Endothelial cell of umbilical vein (primary cell): ENCODE results near the gene TCERG1L. TPM values are rescaled to one million over a fixed set of nuclear protein-coding genes. Genes with fewer than 3 reads are reported as not detected.

Experiments
- BruUV-seq: library from RNA; stranded (reverse); fragments of 400-500 nt; replicated peaks from 2 replicates; lab custom pipeline; 2021; lab: Mats Ljungman, UMichigan
- CTCF ChIA-PET: fragments of 300-600, 350-600 bp; sonication (Branson Sonifier 250); formaldehyde crosslinking; loops from one replicate; lab custom pipeline; 2021; ENCODE audit warnings: antibody characterized with exemption, inconsistent platforms; lab: Charles Lee
- POLR2A ChIA-PET: fragments of 300-600, 350-600 bp; sonication (Branson Sonifier 250); formaldehyde crosslinking; loops from one replicate; lab custom pipeline; 2021; ENCODE audit warnings: antibody characterized with exemption, inconsistent platforms; lab: Charles Lee
- DNase-seq: peaks from one replicate; pipeline ENCODE4 v3.0.0-alpha.2; 2011; ENCODE audit warnings: low read depth, low spot score
- FAIRE-seq: peaks from 2 replicates; lab custom pipeline; 2011; peaks lifted over from hg19 to GRCh38; lab: Jason Lieb, UNC
- H2AFZ ChIP-seq: 2 replicates; pipeline ENCODE4 v1.6.0; 2012; ENCODE audit warnings: low read depth, low read length, control low read depth, inconsistent platforms
- H3K27ac ChIP-seq: 2 replicates; pipeline ENCODE4 v1.5.1; 2011; ENCODE audit warnings: low read depth, mild to moderate bottlenecking, control low read depth, low read length, moderate library complexity; ENCODE audit not compliant: insufficient read depth
- H3K27me3 ChIP-seq, 2 experiments: 2 replicates each; pipeline versions ENCODE4 v1.6.0 to v1.6.1; 2011; ENCODE audit warnings: low read length in 2 of 2, mixed read lengths in 1 of 2; ENCODE audit not compliant: control insufficient read depth in 2 of 2, insufficient read depth in 2 of 2
- H3K36me3 ChIP-seq, 2 experiments: 2 replicates in 1 of 2; 3 replicates in 1 of 2; pipeline ENCODE4 v1.5.1; 2011; ENCODE audit warnings: low read length in 2 of 2, mild to moderate bottlenecking in 1 of 2, moderate library complexity in 1 of 2; ENCODE audit not compliant: control insufficient read depth in 2 of 2, insufficient read depth in 2 of 2; ENCODE audit errors: extremely low read depth in 1 of 2
- H3K4me1 ChIP-seq: 3 replicates; pipeline ENCODE4 v1.5.1; 2011; ENCODE audit warnings: mild to moderate bottlenecking, low read length; ENCODE audit not compliant: control insufficient read depth, insufficient read depth; ENCODE audit errors: extremely low read depth
- H3K4me2 ChIP-seq: 2 replicates; pipeline ENCODE4 v1.6.1; 2011; ENCODE audit warnings: low read length, control low read depth, mixed read lengths; ENCODE audit not compliant: insufficient read depth
- H3K4me3 ChIP-seq, 3 experiments: fragments of 200-600 bp in 1 of 3; sonication (generic), shearing (Covaris generic) in 1 of 3; replicated peaks in 1 of 3; 2 replicates each; pipeline ENCODE4 v1.5.1; 2011 to 2016; ENCODE audit warnings: control low read depth in 3 of 3, low read length in 3 of 3, mild to moderate bottlenecking in 2 of 3, inconsistent platforms in 1 of 3, low read depth in 1 of 3, moderate library complexity in 1 of 3; ENCODE audit not compliant: insufficient read depth in 1 of 3
- H3K79me2 ChIP-seq: 2 replicates; pipeline ENCODE4 v1.6.0; 2012; ENCODE audit warnings: low read length, inconsistent platforms; ENCODE audit not compliant: control insufficient read depth, insufficient read depth
- H3K9ac ChIP-seq: replicated peaks from 2 replicates; pipeline ENCODE3; 2011; ENCODE audit warnings: low read length, control low read depth; ENCODE audit not compliant: insufficient read depth; ENCODE audit errors: extremely low read depth
- H3K9me1 ChIP-seq: replicated peaks from 3 replicates; pipeline ENCODE4 v1.6.0; 2011; ENCODE audit warnings: mild to moderate bottlenecking, low read length; ENCODE audit not compliant: control insufficient read depth, insufficient read depth; ENCODE audit errors: extremely low read depth
- H3K9me3 ChIP-seq: replicated peaks from 2 replicates; pipeline ENCODE4 v1.5.1; 2012; ENCODE audit warnings: low read length, inconsistent platforms; ENCODE audit not compliant: control insufficient read depth, insufficient read depth
- H4K20me1 ChIP-seq: replicated peaks from 2 replicates; pipeline ENCODE3; 2011; ENCODE audit warnings: mild to moderate bottlenecking, low read length; ENCODE audit not compliant: control insufficient read depth, insufficient read depth; ENCODE audit errors: extremely low read depth
- CTCF ChIP-seq, 2 donors: IDR thresholded peaks; 1 replicate in 1 of 2; 2 replicates in 1 of 2; pipeline ENCODE4 v1.5.1; 2011; ENCODE audit warnings: low read length in 2 of 2, mild to moderate bottlenecking in 2 of 2, moderate library complexity in 2 of 2, control low read depth in 1 of 2, inconsistent platforms in 1 of 2, low read depth in 1 of 2; ENCODE audit not compliant: insufficient read depth in 1 of 2; ENCODE audit errors: extremely low read depth in 1 of 2
- EZH2 ChIP-seq: IDR thresholded peaks from 2 replicates; pipeline ENCODE4 v1.6.1; 2012; ENCODE audit warnings: borderline replicate concordance, low read depth, mild to moderate bottlenecking, moderate library complexity, low read length, inconsistent platforms; ENCODE audit not compliant: severe bottlenecking
- FOS ChIP-seq: IDR thresholded peaks from 2 replicates; pipeline ENCODE4 v1.6.1; 2011; ENCODE audit warnings: mild to moderate bottlenecking, low read length, moderate library complexity, borderline replicate concordance; ENCODE audit not compliant: insufficient read depth
- GATA2 ChIP-seq: IDR thresholded peaks from 2 replicates; pipeline ENCODE4 v1.7.0; 2011; ENCODE audit warnings: low read depth, mild to moderate bottlenecking, moderate library complexity, mixed read lengths, low read length; ENCODE audit not compliant: insufficient read length, insufficient read depth
- JUN ChIP-seq: IDR thresholded peaks from 2 replicates; pipeline ENCODE4 v1.6.1; 2011; ENCODE audit warnings: borderline replicate concordance, low read depth; ENCODE audit not compliant: insufficient read length, insufficient read depth
- MAX ChIP-seq: IDR thresholded peaks from 2 replicates; pipeline ENCODE4 v1.6.1; 2011; ENCODE audit not compliant: insufficient read depth, insufficient read length
- MYC ChIP-seq: IDR thresholded peaks from one replicate; pipeline ENCODE4 v1.6.1; 2011; ENCODE audit warnings: mild to moderate bottlenecking, low read depth, low read length
- POLR2A ChIP-seq: IDR thresholded peaks from 2 replicates; pipeline ENCODE4 v1.6.1; 2012; ENCODE audit warnings: low read depth, mild to moderate bottlenecking, control low read depth, low read length
- POLR2AphosphoS5 ChIP-seq: IDR thresholded peaks from 2 replicates; pipeline ENCODE4 v1.6.1; 2012; ENCODE audit warnings: low read depth, mild to moderate bottlenecking, control low read depth, low read length, moderate library complexity; ENCODE audit not compliant: insufficient read depth
- dilution Hi-C: fragments of 300-500 bp; cut with MboI; formaldehyde crosslinking; loops from one replicate; pipeline ENCODE4 v1.15.0; 2019; ENCODE audit warnings: low sequenced_read_pairs; ENCODE audit not compliant: extremely low pct_ligation_motif_present
- intact Hi-C: fragments of 100-400 bp; cut with micrococcal nuclease; formaldehyde crosslinking; loops from one replicate; pipeline ENCODE4 v1.10.0; 2022
- polyA plus RNA-seq, 4 experiments: library from polyadenylated mRNA; depleted of rRNA in 3 of 4; stranded (reverse) in 3 of 4; unstranded in 1 of 4; fragments of >200 nt; gene quantifications; 2 replicates each; pipeline versions ENCODE4 v1.2.1 to v1.2.3, GENCODE V29; 2011 to 2012; ENCODE audit warnings: missing spikeins in 1 of 4
- total RNA-seq: library from RNA; stranded (reverse); gene quantifications from 2 replicates; pipeline ENCODE4 v1.2.3, GENCODE V29; 2021

The TCERG1L gene
- total and polyA plus RNA-seq, 2 donors (not counting 3 experiments of a cell fraction or from before 2014, with no cell fraction given) = not detected

GRCh38 chr10:131116991-131117375, 194.5 kb downstream of the TCERG1L start:
- Histone ChIP-seq H4K20me1 (no peaks in the 10 kb centered on the region), H3K79me2 (no peaks in the 10 kb centered on the region), H3K4me1 (no peaks in the 10 kb centered on the region), H3K9me3 (peaks cover 10% of the 10 kb centered on the region), H3K4me2 (no peak overlapping the region), H3K4me3 (no peak overlapping the region), H3K36me3 (no peaks in the 10 kb centered on the region), H3K27ac (no peak overlapping the region), H2AFZ (no peak overlapping the region), H3K9me1 (no peaks in the 10 kb centered on the region), H3K27me3 (no peaks in the 10 kb centered on the region), H3K9ac (no peak overlapping the region)
- ChIA-PET POLR2A (no interaction called here), CTCF (no interaction called here)
- no TSS peak for BruUV-seq
- dilution Hi-C loops (no loop called here), intact Hi-C loops (no loop called here)
- FAIRE-seq = no peak
- DNase-seq = no peak
- TF ChIP-seq MAX = no peak
- TF ChIP-seq JUN = no peak
- no peak for TF ChIP-seq POLR2A
- TF ChIP-seq EZH2 = no peak
- TF ChIP-seq POLR2AphosphoS5 = no peak
- TF ChIP-seq FOS = no peak
- no peak for TF ChIP-seq GATA2
- no peak for TF ChIP-seq CTCF (IDR thresholded peaks at IDR 0.05; ENCODE audit: extremely low read depth in 1 of 2, insufficient read depth in 1 of 2, low read depth in 1 of 2, low read length in 2 of 2)
- no peak for TF ChIP-seq MYC
